ENCODE results near the gene IDH3B. TPM values are rescaled to one million over a fixed set of nuclear protein-coding genes. Genes with fewer than 3 reads are reported as not detected.
A peak's percentile ranks its signal among the peaks of the same experiment; 100 is the strongest.

Gene IDH3B
- total and polyA plus RNA-seq, 2 donors (not counting 3 experiments of a cell fraction or from before 2014, with no cell fraction given), result 86.9 to 177 TPM

GRCh38 chr20:2656471-2657117 lies 7.4 kb downstream of the IDH3B start:
- no peak overlapping the region for H2AFZ ChIP-seq (ENCODE audit: low read depth, low read length)
- TF ChIP-seq POLR2A (IDR thresholded peaks at IDR 0.05; ENCODE audit: low read depth, low read length) (no peak), EZH2 (IDR thresholded peaks at IDR 0.05; ENCODE audit: borderline replicate concordance, low read depth, low read length, severe bottlenecking) (no peak), JUN (IDR thresholded peaks at IDR 0.05; ENCODE audit: borderline replicate concordance, insufficient read depth, insufficient read length, low read depth) (no peak), GATA2 (IDR thresholded peaks at IDR 0.05; ENCODE audit: insufficient read depth, insufficient read length, low read depth, low read length) (no peak), FOS (IDR thresholded peaks at IDR 0.05; ENCODE audit: borderline replicate concordance, insufficient read depth, low read length) (no peak)
- H3K9me3 ChIP-seq (replicated peaks; ENCODE audit: control insufficient read depth, insufficient read depth, low read length), result no peaks in the 10 kb centered on the region
- no peaks in the 10 kb centered on the region for H3K9me1 ChIP-seq (replicated peaks; ENCODE audit: control insufficient read depth, extremely low read depth, insufficient read depth, low read length)
- H3K27ac ChIP-seq (ENCODE audit: insufficient read depth, low read depth, low read length), result no peak overlapping the region
- peaks cover 19% of the 10 kb centered on the region for H3K4me1 ChIP-seq (ENCODE audit: control insufficient read depth, extremely low read depth, insufficient read depth, low read length)
- ChIA-PET CTCF (interaction anchor here (1.2 kb wide), 1 partner anchor 10 kb away, joined by 3 read pairs; no protein-coding TSS in a partner anchor), POLR2A (no interaction called here)
- no peak overlapping the region for H3K4me3 ChIP-seq (replicated peaks in 1 of 3; ENCODE audit: insufficient read depth in 1 of 3, low read depth in 1 of 3, low read length in 3 of 3)
- H3K4me2 ChIP-seq (ENCODE audit: insufficient read depth, low read length), result no peak overlapping the region
- BruUV-seq (replicated peaks), result no TSS peak
- dilution Hi-C loops (cut with MboI; ENCODE audit: extremely low pct_ligation_motif_present, low sequenced_read_pairs) (no loop called here), intact Hi-C loops (cut with micrococcal nuclease) (loop anchor here (10.0 kb wide), 1 partner anchor 552 kb away; the partner anchor contains the start of gene STK35)
- no peak overlapping the region for H3K9ac ChIP-seq (replicated peaks; ENCODE audit: extremely low read depth, insufficient read depth, low read length)
- H3K36me3 ChIP-seq (ENCODE audit: control insufficient read depth in 2 of 2, extremely low read depth in 1 of 2, insufficient read depth in 2 of 2, low read length in 2 of 2), result peaks cover 33 to 55% of the 10 kb centered on the region in 2 experiments
- DNase-seq (ENCODE audit: low read depth, low spot score), result no peak
- H3K79me2 ChIP-seq (ENCODE audit: control insufficient read depth, insufficient read depth, low read length), result peaks cover 55% of the 10 kb centered on the region
- FAIRE-seq, result no peak
- H4K20me1 ChIP-seq (replicated peaks; ENCODE audit: control insufficient read depth, extremely low read depth, insufficient read depth, low read length), result peaks cover 3% of the 10 kb centered on the region
- no peaks in the 10 kb centered on the region for H3K27me3 ChIP-seq (ENCODE audit: control insufficient read depth in 2 of 2, insufficient read depth in 2 of 2, low read length in 2 of 2)

- H3K27me3 ChIP-seq (ENCODE audit: control insufficient read depth in 2 of 2, insufficient read depth in 2 of 2, low read length in 2 of 2), result no peaks in the 10 kb centered on the region
- no peaks in the 10 kb centered on the region for H3K9me3 ChIP-seq (replicated peaks; ENCODE audit: control insufficient read depth, insufficient read depth, low read length)
- H3K36me3 ChIP-seq (ENCODE audit: control insufficient read depth in 2 of 2, extremely low read depth in 1 of 2, insufficient read depth in 2 of 2, low read length in 2 of 2), result peaks cover 33 to 51% of the 10 kb centered on the region in 2 experiments
- DNase-seq (ENCODE audit: low read depth, low spot score), result no peak
- peak overlapping the region; percentile 68 for H3K4me2 ChIP-seq (ENCODE audit: insufficient read depth, low read length)
- no peaks in the 10 kb centered on the region for H3K9me1 ChIP-seq (replicated peaks; ENCODE audit: control insufficient read depth, extremely low read depth, insufficient read depth, low read length)
- ChIA-PET CTCF (no interaction called here), POLR2A (interaction anchor here (0.8 kb wide), 1 partner anchor 9 kb away, joined by 3 read pairs; the partner anchor contains the start of gene IDH3B)
- no peak for TF ChIP-seq CTCF (IDR thresholded peaks at IDR 0.05; ENCODE audit: extremely low read depth in 1 of 2, insufficient read depth in 1 of 2, low read depth in 1 of 2, low read length in 2 of 2)
- TF ChIP-seq POLR2A (IDR thresholded peaks at IDR 0.05; ENCODE audit: low read depth, low read length), result no peak
- TF ChIP-seq GATA2 (IDR thresholded peaks at IDR 0.05; ENCODE audit: insufficient read depth, insufficient read length, low read depth, low read length), result no peak
- no peak for TF ChIP-seq FOS (IDR thresholded peaks at IDR 0.05; ENCODE audit: borderline replicate concordance, insufficient read depth, low read length)
- no peak for TF ChIP-seq MAX (IDR thresholded peaks at IDR 0.05; ENCODE audit: insufficient read depth, insufficient read length)
- no peak for TF ChIP-seq EZH2 (IDR thresholded peaks at IDR 0.05; ENCODE audit: borderline replicate concordance, low read depth, low read length, severe bottlenecking)
- no peak for TF ChIP-seq JUN (IDR thresholded peaks at IDR 0.05; ENCODE audit: borderline replicate concordance, insufficient read depth, insufficient read length, low read depth)
- no peak for TF ChIP-seq MYC (IDR thresholded peaks at IDR 0.05; ENCODE audit: low read depth, low read length)
- TF ChIP-seq POLR2AphosphoS5 (IDR thresholded peaks at IDR 0.05; ENCODE audit: insufficient read depth, low read depth, low read length), result no peak
- peaks cover 58% of the 10 kb centered on the region for H3K79me2 ChIP-seq (ENCODE audit: control insufficient read depth, insufficient read depth, low read length)
- no peak overlapping the region for H2AFZ ChIP-seq (ENCODE audit: low read depth, low read length)
- peaks cover 25% of the 10 kb centered on the region for H3K4me1 ChIP-seq (ENCODE audit: control insufficient read depth, extremely low read depth, insufficient read depth, low read length)
- no peak overlapping the region for H3K9ac ChIP-seq (replicated peaks; ENCODE audit: extremely low read depth, insufficient read depth, low read length)
- intact Hi-C loops (cut with micrococcal nuclease), result loop anchor here (10.0 kb wide), 1 partner anchor 551 kb away; the partner anchor contains the start of gene STK35
- no TSS peak for BruUV-seq (replicated peaks)
- no peak for FAIRE-seq
- H3K27ac ChIP-seq (ENCODE audit: insufficient read depth, low read depth, low read length), result no peak overlapping the region
- peak overlapping the region in 1 of 3 experiments; percentile 98 for H3K4me3 ChIP-seq (replicated peaks in 1 of 3; ENCODE audit: insufficient read depth in 1 of 3, low read depth in 1 of 3, low read length in 3 of 3)
- dilution Hi-C loops (cut with MboI; ENCODE audit: extremely low pct_ligation_motif_present, low sequenced_read_pairs), result no loop called here
- peaks cover 3% of the 10 kb centered on the region for H4K20me1 ChIP-seq (replicated peaks; ENCODE audit: control insufficient read depth, extremely low read depth, insufficient read depth, low read length)
Measured at GRCh38 chr20:2655331-2656116, 8.5 kb downstream of the IDH3B start.
